ENCODE data around the gene SMIM10L2A. TPM values are rescaled to one million over a fixed set of nuclear protein-coding genes. Genes with fewer than 3 reads are reported as not detected.

The SMIM10L2A gene
- total and polyA plus RNA-seq, 2 of the 4 experiments (the other 2 are of a cell fraction): under 0.01 to 0.10 TPM

GRCh38 chrX:135432881-135433521 is 11.3 kb downstream of the SMIM10L2A start:
- Histone ChIP-seq H4K91ac (ENCODE audit: insufficient read depth, low read depth, low read length) (no peak overlapping the region), H3K9ac (ENCODE audit: low read depth, low read length) (no peak overlapping the region), H3K4me1 (ENCODE audit: control insufficient read depth, insufficient read depth, low read length) (no peaks in the 10 kb centered on the region), H3K23ac (ENCODE audit: low read depth, low read length) (no peak overlapping the region), H3K4ac (ENCODE audit: low read depth, low read length) (no peak overlapping the region), H2BK15ac (ENCODE audit: low read depth, low read length) (no peak overlapping the region), H2BK20ac (ENCODE audit: low read depth, low read length) (no peak overlapping the region), H2BK120ac (ENCODE audit: low read depth, low read length) (no peak overlapping the region), H3K56ac (ENCODE audit: extremely low read depth, insufficient read depth, low read length) (no peak overlapping the region), H3K9me1 (ENCODE audit: insufficient read depth, low read length) (no peaks in the 10 kb centered on the region), H2AFZ (replicated peaks; ENCODE audit: low read length, poor library complexity) (no peak overlapping the region), H3K79me1 (ENCODE audit: low read depth in 1 of 2, low read length in 2 of 2) (no peaks in the 10 kb centered on the region), H3K18ac (ENCODE audit: low read depth, low read length) (no peak overlapping the region), H3K9me3 (ENCODE audit: control insufficient read depth, insufficient read depth, low read length) (peaks cover 3% of the 10 kb centered on the region; the same call in 1 of the 2 replicates), H2BK5ac (ENCODE audit: low read depth, low read length, poor library complexity, severe bottlenecking) (no peak overlapping the region), H2AK5ac (ENCODE audit: low read depth, low read length) (no peak overlapping the region), H4K20me1 (ENCODE audit: insufficient read depth, low read length) (no peaks in the 10 kb centered on the region), H3K36me3 (ENCODE audit: control insufficient read depth, insufficient read depth, low read length) (no peaks in the 10 kb centered on the region), H3K27me3 (ENCODE audit: control insufficient read depth, insufficient read depth, low read length) (no peaks in the 10 kb centered on the region; the same call in none of the 2 replicates), H3K4me2 (ENCODE audit: low read depth, low read length) (no peak overlapping the region), H3K4me3 (ENCODE audit: insufficient read depth, low read depth, low read length) (no peak overlapping the region), H2AK9ac (replicated peaks; ENCODE audit: low read depth, low read length, poor library complexity) (no peak overlapping the region), H4K5ac (ENCODE audit: low read depth, low read length) (no peak overlapping the region), H3K14ac (replicated peaks; ENCODE audit: low read depth, low read length) (no peak overlapping the region), H3K27ac (ENCODE audit: insufficient read depth, low read length) (no peak overlapping the region), H4K8ac (ENCODE audit: low read depth in 2 of 2, low read length in 2 of 2) (no peak overlapping the region)
- TF ChIP-seq USF2 (IDR thresholded peaks at IDR 0.05; ENCODE audit: low read depth, low read length) (no peak), FOS (IDR thresholded peaks at IDR 0.05; ENCODE audit: low read depth, low read length) (no peak), CTCF (conservative IDR thresholded peaks at IDR 0.05; ENCODE audit: low read depth, low read length) (no peak), CEBPB (IDR thresholded peaks at IDR 0.05; ENCODE audit: low read depth, low read length) (no peak), POLR2A (IDR thresholded peaks at IDR 0.05; ENCODE audit: low read depth, low read length) (no peak), BHLHE40 (IDR thresholded peaks at IDR 0.05; ENCODE audit: low read depth, low read length) (no peak)
- WGBS, 2 experiments (ENCODE audit: extremely low coverage in 2 of 2, insufficient read length in 1 of 2): 54% methylated on average over 14 of the region's 22 CpGs; no CpG with 5 or more reads in 1 of the 2 experiments
- intact Hi-C loops (cut with micrococcal nuclease): no loop called here
- DNase-seq (no peak), ATAC-seq (ENCODE audit: low read depth) (no peak)
- in situ Hi-C loops (cut with MboI; ENCODE audit: low sequenced_read_pairs): no loop called here
- ChIA-PET POLR2A (ENCODE audit: unreplicated experiment) (interaction anchor here (0.5 kb wide), 1 partner anchor 41 kb away, joined by 5 read pairs; no protein-coding TSS in a partner anchor), CTCF (interaction anchor here (0.6 to 0.7 kb wide), 2 partner anchors 39 to 1087 kb away, joined by 3 to 4 read pairs; no protein-coding TSS in a partner anchor)
- BruUV-seq (replicated peaks): no TSS peak
- dilution Hi-C loops (cut with HindIII; ENCODE audit: low sequenced_read_pairs, unreplicated experiment): no loop called here
